ENCODE results near the gene FAM131C.
"Not testable (repeated sequence)": the region's sequence is repeated elsewhere in the genome, so short reads cannot be mapped to it uniquely, and the experiment has no call there.

DNA sequence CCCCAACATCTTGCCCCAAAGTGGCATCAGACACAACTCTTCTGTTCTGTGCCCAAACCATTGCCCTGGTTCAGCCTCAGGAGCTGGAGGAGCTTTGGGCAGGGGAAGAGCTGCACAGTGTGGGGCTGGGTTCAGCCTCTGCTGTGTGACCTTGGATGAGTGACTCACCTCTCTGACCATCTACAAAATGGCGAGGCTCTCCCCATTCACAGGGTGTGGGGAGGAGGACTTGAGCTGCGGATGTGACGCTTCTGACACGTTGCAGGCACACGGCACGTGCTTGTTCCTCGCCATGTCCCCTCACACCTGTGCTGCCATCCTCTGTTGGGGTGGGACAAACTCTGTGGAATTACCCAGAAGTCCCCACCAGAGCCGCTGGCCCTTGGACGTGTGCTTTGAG lies 30.8 kb downstream of the FAM131C start:
- TF ChIP-seq RAD21 (conservative IDR thresholded peaks at IDR 0.05); EZH2 (IDR thresholded peaks at IDR 0.05; ENCODE audit: borderline replicate concordance, insufficient read depth, low read length, poor library complexity, severe bottlenecking); EP300 (conservative IDR thresholded peaks at IDR 0.05; ENCODE audit: poor library complexity, severe bottlenecking): not testable (repeated sequence)
- TF ChIP-seq, protein P1, sequence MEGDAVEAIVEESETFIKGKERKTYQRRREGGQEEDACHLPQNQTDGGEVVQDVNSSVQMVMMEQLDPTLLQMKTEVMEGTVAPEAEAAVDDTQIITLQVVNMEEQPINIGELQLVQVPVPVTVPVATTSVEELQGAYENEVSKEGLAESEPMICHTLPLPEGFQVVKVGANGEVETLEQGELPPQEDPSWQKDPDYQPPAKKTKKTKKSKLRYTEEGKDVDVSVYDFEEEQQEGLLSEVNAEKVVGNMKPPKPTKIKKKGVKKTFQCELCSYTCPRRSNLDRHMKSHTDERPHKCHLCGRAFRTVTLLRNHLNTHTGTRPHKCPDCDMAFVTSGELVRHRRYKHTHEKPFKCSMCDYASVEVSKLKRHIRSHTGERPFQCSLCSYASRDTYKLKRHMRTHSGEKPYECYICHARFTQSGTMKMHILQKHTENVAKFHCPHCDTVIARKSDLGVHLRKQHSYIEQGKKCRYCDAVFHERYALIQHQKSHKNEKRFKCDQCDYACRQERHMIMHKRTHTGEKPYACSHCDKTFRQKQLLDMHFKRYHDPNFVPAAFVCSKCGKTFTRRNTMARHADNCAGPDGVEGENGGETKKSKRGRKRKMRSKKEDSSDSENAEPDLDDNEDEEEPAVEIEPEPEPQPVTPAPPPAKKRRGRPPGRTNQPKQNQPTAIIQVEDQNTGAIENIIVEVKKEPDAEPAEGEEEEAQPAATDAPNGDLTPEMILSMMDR (IDR thresholded peaks at IDR 0.05; ENCODE audit: poor library complexity, severe bottlenecking), result not testable (repeated sequence)

Data from neural cell (in vitro differentiated cells).